ENCODE data around the gene GRID2IP.

GRCh38 chr7:6453734-6454133, 97.5 kb downstream of the GRID2IP start:
- TF ChIP-seq, protein P1, sequence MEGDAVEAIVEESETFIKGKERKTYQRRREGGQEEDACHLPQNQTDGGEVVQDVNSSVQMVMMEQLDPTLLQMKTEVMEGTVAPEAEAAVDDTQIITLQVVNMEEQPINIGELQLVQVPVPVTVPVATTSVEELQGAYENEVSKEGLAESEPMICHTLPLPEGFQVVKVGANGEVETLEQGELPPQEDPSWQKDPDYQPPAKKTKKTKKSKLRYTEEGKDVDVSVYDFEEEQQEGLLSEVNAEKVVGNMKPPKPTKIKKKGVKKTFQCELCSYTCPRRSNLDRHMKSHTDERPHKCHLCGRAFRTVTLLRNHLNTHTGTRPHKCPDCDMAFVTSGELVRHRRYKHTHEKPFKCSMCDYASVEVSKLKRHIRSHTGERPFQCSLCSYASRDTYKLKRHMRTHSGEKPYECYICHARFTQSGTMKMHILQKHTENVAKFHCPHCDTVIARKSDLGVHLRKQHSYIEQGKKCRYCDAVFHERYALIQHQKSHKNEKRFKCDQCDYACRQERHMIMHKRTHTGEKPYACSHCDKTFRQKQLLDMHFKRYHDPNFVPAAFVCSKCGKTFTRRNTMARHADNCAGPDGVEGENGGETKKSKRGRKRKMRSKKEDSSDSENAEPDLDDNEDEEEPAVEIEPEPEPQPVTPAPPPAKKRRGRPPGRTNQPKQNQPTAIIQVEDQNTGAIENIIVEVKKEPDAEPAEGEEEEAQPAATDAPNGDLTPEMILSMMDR (IDR thresholded peaks at IDR 0.05; ENCODE audit: low read depth, low read length, poor library complexity, severe bottlenecking): no peak
- no peak for TF ChIP-seq EZH2phosphoT487 (IDR thresholded peaks at IDR 0.05; ENCODE audit: borderline replicate concordance, low read length)
